Kidney epithelial cell (primary cell): ENCODE measurements around the gene AP2S1. TPM values are rescaled to one million over a fixed set of nuclear protein-coding genes. Genes with fewer than 3 reads are reported as not detected.

Experiments
- DNase-seq: peaks from one replicate; pipeline ENCODE4 v3.0.0-alpha.2; 2010; ENCODE audit warnings: low read depth
- H3K27me3 ChIP-seq: 2 replicates; pipeline ENCODE4 v1.6.0; 2011; ENCODE audit warnings: low read length; ENCODE audit not compliant: control insufficient read depth, insufficient read depth
- H3K36me3 ChIP-seq: 2 replicates; pipeline ENCODE4 v1.5.1; 2011; ENCODE audit warnings: low read length; ENCODE audit not compliant: control insufficient read depth, insufficient read depth
- H3K4me3 ChIP-seq: 2 replicates; pipeline ENCODE4 v1.5.1; 2011; ENCODE audit warnings: low read depth, mild to moderate bottlenecking, control low read depth, low read length
- total RNA-seq: library from RNA; depleted of rRNA; stranded (reverse); fragments of >200 nt; gene quantifications from 2 replicates; pipeline ENCODE4 v1.2.3, GENCODE V29; 2015
- TF ChIP-seq, protein P1 (sequence below): IDR thresholded peaks from 2 replicates; pipeline ENCODE4 v1.5.1; 2011; ENCODE audit warnings: mild to moderate bottlenecking, moderate library complexity, low read length, control low read depth, inconsistent platforms; ENCODE audit not compliant: insufficient read depth, poor library complexity, severe bottlenecking

AP2S1 gene
- total RNA-seq, 1 donor from 2014 or later: 157 TPM

DNA sequence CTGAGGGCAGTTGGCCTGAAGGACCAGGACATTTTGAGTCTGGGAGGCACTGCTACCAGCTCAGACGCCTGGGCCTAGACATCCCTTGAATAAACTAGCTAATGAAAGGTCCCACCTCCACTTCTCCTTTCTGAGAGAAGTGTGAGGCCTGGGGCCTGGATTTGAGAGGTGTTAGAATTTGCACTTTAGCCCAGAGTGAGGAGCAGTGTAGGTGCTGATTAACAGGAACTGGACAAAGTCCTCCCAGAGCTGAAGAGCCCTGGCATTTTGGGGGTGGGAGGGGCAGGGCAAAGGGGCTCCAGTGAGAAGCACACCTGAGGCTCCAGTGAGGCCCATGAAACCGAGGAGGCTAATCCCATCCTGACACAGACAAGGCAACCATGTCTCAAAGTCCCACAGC lies 47.1 kb downstream of the AP2S1 start:
- no peak for DNase-seq
- no peaks in the 10 kb centered on the region for H3K36me3 ChIP-seq
- no peaks in the 10 kb centered on the region for H3K27me3 ChIP-seq
- no peak overlapping the region for H3K4me3 ChIP-seq
- TF ChIP-seq, protein P1, sequence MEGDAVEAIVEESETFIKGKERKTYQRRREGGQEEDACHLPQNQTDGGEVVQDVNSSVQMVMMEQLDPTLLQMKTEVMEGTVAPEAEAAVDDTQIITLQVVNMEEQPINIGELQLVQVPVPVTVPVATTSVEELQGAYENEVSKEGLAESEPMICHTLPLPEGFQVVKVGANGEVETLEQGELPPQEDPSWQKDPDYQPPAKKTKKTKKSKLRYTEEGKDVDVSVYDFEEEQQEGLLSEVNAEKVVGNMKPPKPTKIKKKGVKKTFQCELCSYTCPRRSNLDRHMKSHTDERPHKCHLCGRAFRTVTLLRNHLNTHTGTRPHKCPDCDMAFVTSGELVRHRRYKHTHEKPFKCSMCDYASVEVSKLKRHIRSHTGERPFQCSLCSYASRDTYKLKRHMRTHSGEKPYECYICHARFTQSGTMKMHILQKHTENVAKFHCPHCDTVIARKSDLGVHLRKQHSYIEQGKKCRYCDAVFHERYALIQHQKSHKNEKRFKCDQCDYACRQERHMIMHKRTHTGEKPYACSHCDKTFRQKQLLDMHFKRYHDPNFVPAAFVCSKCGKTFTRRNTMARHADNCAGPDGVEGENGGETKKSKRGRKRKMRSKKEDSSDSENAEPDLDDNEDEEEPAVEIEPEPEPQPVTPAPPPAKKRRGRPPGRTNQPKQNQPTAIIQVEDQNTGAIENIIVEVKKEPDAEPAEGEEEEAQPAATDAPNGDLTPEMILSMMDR: no peak

DNA sequence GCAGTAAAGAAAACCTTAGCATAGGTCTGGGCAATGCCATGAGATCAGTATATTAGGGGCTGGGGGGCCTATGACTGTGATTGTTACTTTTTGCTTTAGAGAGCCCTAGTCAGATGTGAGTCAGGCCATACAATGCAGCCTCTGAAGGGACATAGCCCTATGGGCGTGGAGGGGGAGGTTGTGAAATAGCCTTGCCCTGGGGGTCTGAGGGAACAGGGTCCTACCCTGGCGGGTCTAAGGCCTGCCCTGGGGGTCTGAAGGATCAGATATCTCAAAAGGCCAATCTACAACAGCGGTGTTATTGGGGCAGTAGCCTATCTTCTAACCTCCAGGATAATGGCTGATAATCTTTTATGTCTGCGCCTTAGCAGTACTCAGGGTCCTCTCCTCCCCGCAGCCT lies 48.5 kb downstream of the AP2S1 start:
- TF ChIP-seq, protein P1: no peak
- DNase-seq: no peak
- H3K27me3 ChIP-seq: no peaks in the 10 kb centered on the region
- no peak overlapping the region for H3K4me3 ChIP-seq
- no peaks in the 10 kb centered on the region for H3K36me3 ChIP-seq

DNA sequence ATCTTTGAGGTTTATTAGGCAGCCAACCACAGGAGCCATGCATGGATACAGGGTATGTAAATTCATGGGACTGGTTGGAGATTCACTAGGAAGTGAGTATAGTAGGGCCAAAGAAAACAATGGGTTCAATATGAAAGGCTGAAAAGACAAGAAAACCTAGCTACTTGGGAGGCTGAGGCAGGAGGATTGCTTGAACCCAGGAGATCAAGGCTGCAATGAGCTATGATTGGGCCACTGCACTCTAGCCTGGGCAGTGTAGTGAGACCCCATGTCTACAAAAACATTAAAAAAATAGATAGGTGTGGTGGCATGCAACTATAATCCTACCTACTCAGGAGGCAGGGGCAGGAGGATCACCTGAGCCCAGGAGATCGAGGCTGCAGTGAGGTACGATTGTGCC lies 51.9 kb downstream of the AP2S1 start:
- no peak overlapping the region for H3K4me3 ChIP-seq
- H3K36me3 ChIP-seq: no peaks in the 10 kb centered on the region
- no peak for DNase-seq
- no peaks in the 10 kb centered on the region for H3K27me3 ChIP-seq
- TF ChIP-seq, protein P1: no peak

DNA sequence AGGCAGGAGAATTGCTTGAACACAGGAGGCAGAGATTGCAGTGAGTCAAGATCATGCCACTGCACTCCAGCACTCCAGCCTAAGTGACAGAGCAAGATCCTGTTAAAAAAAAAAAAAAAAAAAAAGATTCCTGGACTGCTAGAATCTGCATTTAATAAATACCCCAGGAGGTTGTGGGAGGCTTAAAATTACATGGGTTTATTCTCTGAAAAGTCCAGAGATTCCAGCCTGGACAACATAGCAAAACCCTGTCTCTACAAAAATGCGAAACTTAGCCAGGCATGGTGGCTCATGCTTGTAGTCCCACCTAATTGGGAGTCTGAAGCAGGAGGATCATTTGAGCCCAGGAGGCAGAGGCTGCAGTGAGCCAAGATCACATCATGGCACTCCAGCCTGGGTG lies 52.8 kb downstream of the AP2S1 start:
- TF ChIP-seq, protein P1: no peak
- H3K27me3 ChIP-seq: no peaks in the 10 kb centered on the region
- H3K36me3 ChIP-seq: no peaks in the 10 kb centered on the region
- no peak for DNase-seq
- H3K4me3 ChIP-seq: no peak overlapping the region

DNA sequence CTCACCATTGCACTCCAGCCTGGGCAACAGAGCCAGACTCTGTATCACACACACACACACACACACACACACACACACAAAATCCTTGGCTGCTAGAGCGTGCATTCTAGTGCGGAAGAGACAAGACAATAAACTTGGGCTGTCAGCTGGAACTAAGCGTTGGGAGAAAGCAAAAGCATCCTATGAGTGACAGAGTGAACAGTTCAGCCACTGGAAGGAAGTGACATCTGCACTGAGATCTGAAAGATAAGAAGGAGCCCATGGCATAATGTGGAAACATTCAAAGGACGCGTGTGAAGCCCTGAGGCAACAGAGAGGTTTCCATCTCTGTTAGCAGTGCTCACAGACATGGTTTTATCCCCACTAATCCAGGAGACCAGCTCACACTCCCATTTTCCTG lies 58.7 kb downstream of the AP2S1 start:
- no peaks in the 10 kb centered on the region for H3K36me3 ChIP-seq
- H3K4me3 ChIP-seq: no peak overlapping the region
- no peaks in the 10 kb centered on the region for H3K27me3 ChIP-seq
- TF ChIP-seq, protein P1: no peak
- no peak for DNase-seq

DNA sequence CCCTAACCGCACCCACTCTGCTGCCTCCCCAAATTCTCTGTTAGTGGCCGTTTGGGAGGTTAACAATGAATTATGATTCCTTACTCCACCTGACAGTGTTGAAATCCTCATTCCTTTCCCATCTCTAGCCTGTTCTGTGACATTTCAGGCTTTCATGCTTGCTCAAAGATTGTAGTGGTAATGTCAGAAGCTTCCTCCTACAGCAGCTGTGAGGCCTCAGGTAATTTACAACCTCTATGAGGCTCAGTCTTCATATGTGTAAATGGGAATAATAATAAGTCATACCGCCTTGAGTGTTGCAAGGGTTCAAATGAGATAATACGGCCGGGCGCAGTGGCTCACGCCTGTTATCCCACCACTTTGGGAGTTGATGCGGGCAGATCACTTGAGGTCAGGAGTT lies 61.3 kb downstream of the AP2S1 start:
- Histone ChIP-seq H3K27me3 (no peaks in the 10 kb centered on the region), H3K4me3 (no peak overlapping the region), H3K36me3 (no peaks in the 10 kb centered on the region)
- no peak for DNase-seq
- TF ChIP-seq, protein P1: no peak
